Measurements from ENCODE around the gene PRR3. TPM values are rescaled to one million over a fixed set of nuclear protein-coding genes. Genes with fewer than 3 reads are reported as not detected.
"Not testable (repeated sequence)": the region's sequence is repeated elsewhere in the genome, so short reads cannot be mapped to it uniquely, and the experiment has no call there.

The PRR3 gene
- total and polyA plus RNA-seq, 2 of the 13 experiments (the other 11 are each of a cell fraction or from before 2014, with no cell fraction given) = 14.6 to 21.2 TPM

GRCh38 chr6:30597315-30598144 lies 40.4 kb downstream of the PRR3 start (continued):
- TF ChIP-seq, protein P1, sequence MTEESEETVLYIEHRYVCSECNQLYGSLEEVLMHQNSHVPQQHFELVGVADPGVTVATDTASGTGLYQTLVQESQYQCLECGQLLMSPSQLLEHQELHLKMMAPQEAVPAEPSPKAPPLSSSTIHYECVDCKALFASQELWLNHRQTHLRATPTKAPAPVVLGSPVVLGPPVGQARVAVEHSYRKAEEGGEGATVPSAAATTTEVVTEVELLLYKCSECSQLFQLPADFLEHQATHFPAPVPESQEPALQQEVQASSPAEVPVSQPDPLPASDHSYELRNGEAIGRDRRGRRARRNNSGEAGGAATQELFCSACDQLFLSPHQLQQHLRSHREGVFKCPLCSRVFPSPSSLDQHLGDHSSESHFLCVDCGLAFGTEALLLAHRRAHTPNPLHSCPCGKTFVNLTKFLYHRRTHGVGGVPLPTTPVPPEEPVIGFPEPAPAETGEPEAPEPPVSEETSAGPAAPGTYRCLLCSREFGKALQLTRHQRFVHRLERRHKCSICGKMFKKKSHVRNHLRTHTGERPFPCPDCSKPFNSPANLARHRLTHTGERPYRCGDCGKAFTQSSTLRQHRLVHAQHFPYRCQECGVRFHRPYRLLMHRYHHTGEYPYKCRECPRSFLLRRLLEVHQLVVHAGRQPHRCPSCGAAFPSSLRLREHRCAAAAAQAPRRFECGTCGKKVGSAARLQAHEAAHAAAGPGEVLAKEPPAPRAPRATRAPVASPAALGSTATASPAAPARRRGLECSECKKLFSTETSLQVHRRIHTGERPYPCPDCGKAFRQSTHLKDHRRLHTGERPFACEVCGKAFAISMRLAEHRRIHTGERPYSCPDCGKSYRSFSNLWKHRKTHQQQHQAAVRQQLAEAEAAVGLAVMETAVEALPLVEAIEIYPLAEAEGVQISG (CRISPR knock-in tag; IDR thresholded peaks at IDR 0.05) = 0 out of 2 replicates have a peak, but pooled peaks have one; percentile 31
- TF ChIP-seq GATAD1 (CRISPR knock-in tag; IDR thresholded peaks at IDR 0.05) (peak; percentile 39; the same call in 1 of the 2 replicates), POLR2A (IDR thresholded peaks at IDR 0.05; ENCODE audit: insufficient read depth in 1 of 2, low read depth in 2 of 2, low read length in 2 of 2) (peak; percentile 47 to 60; a peak in 2 of 4 replicates), REPIN1 (CRISPR knock-in tag; IDR thresholded peaks at IDR 0.05; ENCODE audit: borderline replicate concordance, low read depth) (peak; percentile 61; the same call in 1 of the 2 replicates), ZNF792 (CRISPR knock-in tag; IDR thresholded peaks at IDR 0.05) (0 out of 2 replicates have a peak, but pooled peaks have one; percentile 55), RAD21 (CRISPR knock-in tag; IDR thresholded peaks at IDR 0.05) (peak; percentile 60), IRF2 (CRISPR knock-in tag; IDR thresholded peaks at IDR 0.05) (peak; percentile 46; the same call in 1 of the 2 replicates), RBM22 (optimal IDR thresholded peaks at IDR 0.05; ENCODE audit: low read length) (peak; percentile 57), ZFY (CRISPR knock-in tag; IDR thresholded peaks at IDR 0.05) (peak; percentile 79), NR2F6 (CRISPR knock-in tag; IDR thresholded peaks at IDR 0.05) (0 out of 2 replicates have a peak, but pooled peaks have one; percentile 17), ZNF605 (CRISPR knock-in tag; IDR thresholded peaks at IDR 0.05) (0 out of 2 replicates have a peak, but pooled peaks have one; percentile 36), ZFX (CRISPR knock-in tag; IDR thresholded peaks at IDR 0.05; ENCODE audit: low read depth) (peak; percentile 92), XRCC5 (optimal IDR thresholded peaks at IDR 0.05; ENCODE audit: low read length) (peak; percentile 78), ARID3A (IDR thresholded peaks at IDR 0.05; ENCODE audit: low read depth, low read length) (peak; percentile 80; the same call in 1 of the 2 replicates), KDM2A (CRISPR knock-in tag; IDR thresholded peaks at IDR 0.05; ENCODE audit: borderline replicate concordance, low read depth) (0 out of 2 replicates have a peak, but pooled peaks have one; percentile 49), ZNF331 (CRISPR knock-in tag; IDR thresholded peaks at IDR 0.05) (peak; percentile 78; the same call in 1 of the 2 replicates)
- TF ChIP-seq, protein P2, sequence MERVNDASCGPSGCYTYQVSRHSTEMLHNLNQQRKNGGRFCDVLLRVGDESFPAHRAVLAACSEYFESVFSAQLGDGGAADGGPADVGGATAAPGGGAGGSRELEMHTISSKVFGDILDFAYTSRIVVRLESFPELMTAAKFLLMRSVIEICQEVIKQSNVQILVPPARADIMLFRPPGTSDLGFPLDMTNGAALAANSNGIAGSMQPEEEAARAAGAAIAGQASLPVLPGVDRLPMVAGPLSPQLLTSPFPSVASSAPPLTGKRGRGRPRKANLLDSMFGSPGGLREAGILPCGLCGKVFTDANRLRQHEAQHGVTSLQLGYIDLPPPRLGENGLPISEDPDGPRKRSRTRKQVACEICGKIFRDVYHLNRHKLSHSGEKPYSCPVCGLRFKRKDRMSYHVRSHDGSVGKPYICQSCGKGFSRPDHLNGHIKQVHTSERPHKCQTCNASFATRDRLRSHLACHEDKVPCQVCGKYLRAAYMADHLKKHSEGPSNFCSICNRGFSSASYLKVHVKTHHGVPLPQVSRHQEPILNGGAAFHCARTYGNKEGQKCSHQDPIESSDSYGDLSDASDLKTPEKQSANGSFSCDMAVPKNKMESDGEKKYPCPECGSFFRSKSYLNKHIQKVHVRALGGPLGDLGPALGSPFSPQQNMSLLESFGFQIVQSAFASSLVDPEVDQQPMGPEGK (CRISPR knock-in tag; IDR thresholded peaks at IDR 0.05) = 0 out of 2 replicates have a peak, but pooled peaks have one; percentile 23
- TF ChIP-seq, protein P3, sequence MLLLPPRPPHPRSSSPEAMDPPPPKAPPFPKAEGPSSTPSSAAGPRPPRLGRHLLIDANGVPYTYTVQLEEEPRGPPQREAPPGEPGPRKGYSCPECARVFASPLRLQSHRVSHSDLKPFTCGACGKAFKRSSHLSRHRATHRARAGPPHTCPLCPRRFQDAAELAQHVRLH (CRISPR knock-in tag; IDR thresholded peaks at IDR 0.05; ENCODE audit: borderline replicate concordance, low read depth) = peak; percentile 54; the same call in 1 of the 2 replicates
- TF ChIP-seq, protein P4, sequence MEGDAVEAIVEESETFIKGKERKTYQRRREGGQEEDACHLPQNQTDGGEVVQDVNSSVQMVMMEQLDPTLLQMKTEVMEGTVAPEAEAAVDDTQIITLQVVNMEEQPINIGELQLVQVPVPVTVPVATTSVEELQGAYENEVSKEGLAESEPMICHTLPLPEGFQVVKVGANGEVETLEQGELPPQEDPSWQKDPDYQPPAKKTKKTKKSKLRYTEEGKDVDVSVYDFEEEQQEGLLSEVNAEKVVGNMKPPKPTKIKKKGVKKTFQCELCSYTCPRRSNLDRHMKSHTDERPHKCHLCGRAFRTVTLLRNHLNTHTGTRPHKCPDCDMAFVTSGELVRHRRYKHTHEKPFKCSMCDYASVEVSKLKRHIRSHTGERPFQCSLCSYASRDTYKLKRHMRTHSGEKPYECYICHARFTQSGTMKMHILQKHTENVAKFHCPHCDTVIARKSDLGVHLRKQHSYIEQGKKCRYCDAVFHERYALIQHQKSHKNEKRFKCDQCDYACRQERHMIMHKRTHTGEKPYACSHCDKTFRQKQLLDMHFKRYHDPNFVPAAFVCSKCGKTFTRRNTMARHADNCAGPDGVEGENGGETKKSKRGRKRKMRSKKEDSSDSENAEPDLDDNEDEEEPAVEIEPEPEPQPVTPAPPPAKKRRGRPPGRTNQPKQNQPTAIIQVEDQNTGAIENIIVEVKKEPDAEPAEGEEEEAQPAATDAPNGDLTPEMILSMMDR (CRISPR knock-in tag; IDR thresholded peaks at IDR 0.05) = peak; percentile 92
- not testable (repeated sequence) for TF ChIP-seq NR2F6 (IDR thresholded peaks at IDR 0.05)
